HG03025 (cell line): ENCODE results near the gene MYZAP.

Experiments
- ATAC-seq: cut with Tn5 transposase; IDR thresholded peaks from one replicate; pipeline ENCODE4 v1.9.1; 2021; ENCODE audit warnings: mild to moderate bottlenecking, moderate library complexity; ENCODE audit not compliant: unreplicated experiment, low FRiP score

MYZAP gene

GRCh38 chr15:57562196-57562769 lies 29.4 kb upstream of the MYZAP start:
- ATAC-seq: no peak

GRCh38 chr15:57563416-57563815 lies 28.3 kb upstream of the MYZAP start:
- ATAC-seq: no peak

GRCh38 chr15:57565311-57565710 lies 26.4 kb upstream of the MYZAP start:
- no peak for ATAC-seq

- ATAC-seq: no peak
Measured at GRCh38 chr15:57566834-57567233, 24.9 kb upstream of the MYZAP start.

- no peak for ATAC-seq
Measured at GRCh38 chr15:57567891-57568290, 23.8 kb upstream of the MYZAP start.

- ATAC-seq: no peak
Measured at GRCh38 chr15:57568299-57568698, 23.4 kb upstream of the MYZAP start.

GRCh38 chr15:57570340-57570739 lies 21.4 kb upstream of the MYZAP start:
- no peak for ATAC-seq

- ATAC-seq: no peak
Measured at GRCh38 chr15:57570994-57571393, 20.7 kb upstream of the MYZAP start.

- no peak for ATAC-seq
Measured at GRCh38 chr15:57571725-57572124, 20.0 kb upstream of the MYZAP start.

- no peak for ATAC-seq
Measured at GRCh38 chr15:57572468-57572867, 19.2 kb upstream of the MYZAP start.

GRCh38 chr15:57573151-57573550 lies 18.6 kb upstream of the MYZAP start:
- no peak for ATAC-seq

GRCh38 chr15:57575363-57575762 lies 16.3 kb upstream of the MYZAP start:
- no peak for ATAC-seq

GRCh38 chr15:57578288-57578900 lies 13.3 kb upstream of the MYZAP start:
- no peak for ATAC-seq

GRCh38 chr15:57580428-57580827 lies 11.3 kb upstream of the MYZAP start:
- ATAC-seq: no peak

GRCh38 chr15:57580866-57581265 lies 10.8 kb upstream of the MYZAP start:
- ATAC-seq: no peak

GRCh38 chr15:57582090-57582489 lies 9.6 kb upstream of the MYZAP start:
- ATAC-seq: no peak

- ATAC-seq: no peak
Measured at GRCh38 chr15:57583282-57583681, 8.4 kb upstream of the MYZAP start.

GRCh38 chr15:57583720-57584119 lies 8.0 kb upstream of the MYZAP start:
- no peak for ATAC-seq

- no peak for ATAC-seq
Measured at GRCh38 chr15:57586661-57587424, 4.9 kb upstream of the MYZAP start.

- no peak for ATAC-seq
Measured at GRCh38 chr15:57589281-57589680, 2.4 kb upstream of the MYZAP start.

GRCh38 chr15:57589754-57590153 lies 1.9 kb upstream of the MYZAP start:
- ATAC-seq: no peak

- no peak for ATAC-seq
Measured at GRCh38 chr15:57591237-57591821, 375 bp upstream of the MYZAP start.
